Measurements from ENCODE around the gene KIAA1328.

- TF ChIP-seq CTCF (IDR thresholded peaks at IDR 0.05 in 4 of 5, conservative IDR thresholded peaks at IDR 0.05 in 1 of 5) (no peak), POLR2A (IDR thresholded peaks at IDR 0.05) (no peak)
Observed at GRCh38 chr18:36889742-36890141, 60.8 kb downstream of the KIAA1328 start.
